ENCODE measurements around the gene METAP2.

Gene METAP2

GRCh38 chr12:95553197-95553943, 79.4 kb downstream of the METAP2 start:
- DNase-seq, result no peak

GRCh38 chr12:95554532-95555071, 80.7 kb downstream of the METAP2 start:
- DNase-seq, result no peak

GRCh38 chr12:95557625-95558024, 83.7 kb downstream of the METAP2 start:
- DNase-seq, result no peak
